Activated CD8-positive, alpha-beta T cell treated with anti-CD3 and anti-CD28 coated beads for 36 hours (primary cell): ENCODE results near the gene NFIA. TPM values are rescaled to one million over a fixed set of nuclear protein-coding genes. Genes with fewer than 3 reads are reported as not detected.

Source experiments
- ATAC-seq: fragments of 200-7000 bp; cut with Tn5 transposase; one replicate; pipeline ENCODE4 v1.10.0; 2021; ENCODE audit warnings: mild to moderate bottlenecking, moderate library complexity
- CTCF ChIA-PET: fragments of 350-600 bp; sonication (Branson Sonifier 250); formaldehyde crosslinking; loops from one replicate; lab custom pipeline; 2021; ENCODE audit warnings: antibody characterized with exemption; lab: Charles Lee
- POLR2A ChIA-PET: fragments of 350-600 bp; sonication (Branson Sonifier 250); formaldehyde crosslinking; loops from one replicate; lab custom pipeline; 2021; ENCODE audit warnings: antibody characterized with exemption; lab: Charles Lee
- DNase-seq: peaks from one replicate; pipeline ENCODE4 v3.0.0-alpha.2; 2020
- H3K27ac Mint-ChIP-seq: one replicate; pipeline ENCODE4 v1.8.0; 2021; ENCODE audit warnings: mild to moderate bottlenecking, mixed read lengths
- H3K27me3 Mint-ChIP-seq: one replicate; pipeline ENCODE4 v1.8.0; 2021; ENCODE audit warnings: mixed read lengths
- H3K36me3 Mint-ChIP-seq: one replicate; pipeline ENCODE4 v1.8.0; 2021; ENCODE audit warnings: low read depth, mixed read lengths
- H3K4me1 Mint-ChIP-seq: one replicate; pipeline ENCODE4 v1.8.0; 2021; ENCODE audit warnings: low read depth, mixed read lengths
- H3K4me3 Mint-ChIP-seq: one replicate; pipeline ENCODE4 v1.8.0; 2021; ENCODE audit warnings: mild to moderate bottlenecking, moderate library complexity, mixed read lengths
- H3K9me3 Mint-ChIP-seq: one replicate; pipeline ENCODE4 v1.8.0; 2021; ENCODE audit warnings: mixed read lengths
- intact Hi-C: fragments of 100-400 bp; cut with micrococcal nuclease; formaldehyde crosslinking; loops from one replicate; pipeline ENCODE4 v1.10.0; 2022
- total RNA-seq, 2 experiments: library from RNA; stranded (reverse); gene quantifications; one replicate each; pipeline ENCODE4 v1.2.3, GENCODE V29; 2021
- TF ChIP-seq, protein P1 (sequence below): fragments of 200-600 bp; IDR thresholded peaks from one replicate; pipeline ENCODE4 v1.8.0; 2022; ENCODE audit warnings: antibody characterized with exemption, mild to moderate bottlenecking

NFIA gene
- total RNA-seq, 2 experiments from 2014 or later = 1.9 to 2.4 TPM

DNA sequence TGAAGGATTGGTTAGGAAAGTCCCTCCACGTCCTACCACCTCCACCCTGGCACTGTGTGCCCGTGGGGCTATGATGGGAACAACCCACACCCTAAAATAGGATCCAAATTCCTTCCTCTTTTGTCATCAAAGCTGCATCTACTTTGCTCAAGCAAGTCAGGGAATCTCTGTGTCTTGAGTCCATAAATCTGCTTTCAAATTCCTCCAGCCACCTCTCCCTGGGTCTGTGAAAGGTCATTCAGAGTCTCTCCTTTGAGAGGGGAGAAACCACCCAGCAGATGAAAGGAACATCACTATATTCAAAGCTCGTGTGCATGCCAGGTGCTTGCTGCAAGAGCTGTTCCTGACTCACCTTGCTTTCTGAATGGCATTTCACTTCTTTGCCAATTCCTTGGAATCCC is 399.0 kb downstream of the NFIA start:
- no peaks in the 10 kb centered on the region for H3K9me3 Mint-ChIP-seq
- POLR2A ChIA-PET = no interaction called here
- no peaks in the 10 kb centered on the region for H3K4me1 Mint-ChIP-seq
- intact Hi-C loops = no loop called here
- TF ChIP-seq, protein P1, sequence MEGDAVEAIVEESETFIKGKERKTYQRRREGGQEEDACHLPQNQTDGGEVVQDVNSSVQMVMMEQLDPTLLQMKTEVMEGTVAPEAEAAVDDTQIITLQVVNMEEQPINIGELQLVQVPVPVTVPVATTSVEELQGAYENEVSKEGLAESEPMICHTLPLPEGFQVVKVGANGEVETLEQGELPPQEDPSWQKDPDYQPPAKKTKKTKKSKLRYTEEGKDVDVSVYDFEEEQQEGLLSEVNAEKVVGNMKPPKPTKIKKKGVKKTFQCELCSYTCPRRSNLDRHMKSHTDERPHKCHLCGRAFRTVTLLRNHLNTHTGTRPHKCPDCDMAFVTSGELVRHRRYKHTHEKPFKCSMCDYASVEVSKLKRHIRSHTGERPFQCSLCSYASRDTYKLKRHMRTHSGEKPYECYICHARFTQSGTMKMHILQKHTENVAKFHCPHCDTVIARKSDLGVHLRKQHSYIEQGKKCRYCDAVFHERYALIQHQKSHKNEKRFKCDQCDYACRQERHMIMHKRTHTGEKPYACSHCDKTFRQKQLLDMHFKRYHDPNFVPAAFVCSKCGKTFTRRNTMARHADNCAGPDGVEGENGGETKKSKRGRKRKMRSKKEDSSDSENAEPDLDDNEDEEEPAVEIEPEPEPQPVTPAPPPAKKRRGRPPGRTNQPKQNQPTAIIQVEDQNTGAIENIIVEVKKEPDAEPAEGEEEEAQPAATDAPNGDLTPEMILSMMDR = no peak
- peaks cover 5% of the 10 kb centered on the region for H3K27me3 Mint-ChIP-seq
- no peaks in the 10 kb centered on the region for H3K36me3 Mint-ChIP-seq
- CTCF ChIA-PET = no interaction called here
- no peak overlapping the region for H3K27ac Mint-ChIP-seq
- no peak overlapping the region for H3K4me3 Mint-ChIP-seq
- ATAC-seq (no peak), DNase-seq (no peak)

GRCh38 chr1:61482170-61482734 is 399.9 kb downstream of the NFIA start:
- no peaks in the 10 kb centered on the region for H3K9me3 Mint-ChIP-seq
- H3K27me3 Mint-ChIP-seq = peaks cover 3% of the 10 kb centered on the region
- no peak overlapping the region for H3K4me3 Mint-ChIP-seq
- no peak for DNase-seq
- no peaks in the 10 kb centered on the region for H3K4me1 Mint-ChIP-seq
- no peak for ATAC-seq
- TF ChIP-seq, protein P1 = no peak
- ChIA-PET POLR2A (no interaction called here), CTCF (no interaction called here)
- no peak overlapping the region for H3K27ac Mint-ChIP-seq
- intact Hi-C loops = no loop called here
- no peaks in the 10 kb centered on the region for H3K36me3 Mint-ChIP-seq

GRCh38 chr1:61486783-61487536 is 404.6 kb downstream of the NFIA start:
- no peak overlapping the region for H3K27ac Mint-ChIP-seq
- ATAC-seq = no peak
- DNase-seq = no peak
- ChIA-PET CTCF (interaction anchor here (0.9 to 1.7 kb wide), 3 partner anchors 9 to 101 kb away, joined by 3 to 5 read pairs (median 4); no protein-coding TSS in a partner anchor), POLR2A (interaction anchor here (0.6 to 1.2 kb wide), 3 partner anchors 10 to 111 kb away, joined by 3 to 4 read pairs (median 3); no protein-coding TSS in a partner anchor)
- no peaks in the 10 kb centered on the region for H3K36me3 Mint-ChIP-seq
- no peaks in the 10 kb centered on the region for H3K27me3 Mint-ChIP-seq
- no peaks in the 10 kb centered on the region for H3K9me3 Mint-ChIP-seq
- TF ChIP-seq, protein P1 = no peak
- no peaks in the 10 kb centered on the region for H3K4me1 Mint-ChIP-seq
- intact Hi-C loops = no loop called here
- no peak overlapping the region for H3K4me3 Mint-ChIP-seq

DNA sequence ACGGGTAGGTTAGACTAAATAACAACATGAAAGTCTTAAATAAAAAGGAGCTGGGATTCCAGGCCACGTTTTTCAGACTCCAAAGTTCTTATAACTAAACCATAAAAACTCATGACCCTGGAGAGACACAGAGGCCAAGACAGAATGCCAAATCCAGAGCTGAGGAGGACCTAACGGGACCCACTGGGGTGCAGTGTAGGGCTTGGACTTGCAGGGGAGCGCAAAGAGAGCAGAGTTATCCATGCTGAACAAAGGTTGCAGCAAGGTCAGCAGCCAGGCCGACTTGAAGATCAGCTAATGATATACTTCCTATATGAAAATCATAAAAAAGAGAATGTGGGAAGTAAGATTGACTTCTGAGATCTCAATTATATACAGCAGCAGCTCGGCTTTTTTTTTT is 405.4 kb downstream of the NFIA start:
- no peak overlapping the region for H3K27ac Mint-ChIP-seq
- no peaks in the 10 kb centered on the region for H3K4me1 Mint-ChIP-seq
- CTCF ChIA-PET = interaction anchor here (0.9 to 1.7 kb wide), 3 partner anchors 8 to 101 kb away, joined by 3 to 5 read pairs (median 4); no protein-coding TSS in a partner anchor
- TF ChIP-seq, protein P1 = no peak
- intact Hi-C loops = no loop called here
- no peaks in the 10 kb centered on the region for H3K36me3 Mint-ChIP-seq
- DNase-seq (no peak), ATAC-seq (no peak)
- H3K27me3 Mint-ChIP-seq = no peaks in the 10 kb centered on the region
- H3K9me3 Mint-ChIP-seq = no peaks in the 10 kb centered on the region
- H3K4me3 Mint-ChIP-seq = no peak overlapping the region
- POLR2A ChIA-PET = interaction anchor here (0.7 to 1.2 kb wide), 2 partner anchors 9 to 12 kb away, joined by 3 to 4 read pairs; no protein-coding TSS in a partner anchor

- intact Hi-C loops = no loop called here
- H3K27me3 Mint-ChIP-seq = no peaks in the 10 kb centered on the region
- POLR2A ChIA-PET = interaction anchor here (0.8 kb wide), 1 partner anchor 11 kb away, joined by 4 read pairs; no protein-coding TSS in a partner anchor
- H3K4me1 Mint-ChIP-seq = no peaks in the 10 kb centered on the region
- TF ChIP-seq, protein P1 = no peak
- CTCF ChIA-PET = interaction anchor here (0.8 kb wide), 1 partner anchor 98 kb away, joined by 3 read pairs; no protein-coding TSS in a partner anchor
- DNase-seq (no peak), ATAC-seq (no peak)
- no peak overlapping the region for H3K27ac Mint-ChIP-seq
- no peaks in the 10 kb centered on the region for H3K36me3 Mint-ChIP-seq
- no peak overlapping the region for H3K4me3 Mint-ChIP-seq
- H3K9me3 Mint-ChIP-seq = no peaks in the 10 kb centered on the region
Measured at GRCh38 chr1:61490924-61491323, 408.6 kb downstream of the NFIA start.
